DMS153 (cell line): Measurements from ENCODE around the gene SPTLC3.

Source experiments
- DNase-seq: peaks from one replicate; lab custom pipeline; 2025; lab: John Stamatoyannopoulos, UW

Gene SPTLC3

GRCh38 chr20:13099676-13100075 is 90.9 kb downstream of the SPTLC3 start:
- no peak for DNase-seq

DNA sequence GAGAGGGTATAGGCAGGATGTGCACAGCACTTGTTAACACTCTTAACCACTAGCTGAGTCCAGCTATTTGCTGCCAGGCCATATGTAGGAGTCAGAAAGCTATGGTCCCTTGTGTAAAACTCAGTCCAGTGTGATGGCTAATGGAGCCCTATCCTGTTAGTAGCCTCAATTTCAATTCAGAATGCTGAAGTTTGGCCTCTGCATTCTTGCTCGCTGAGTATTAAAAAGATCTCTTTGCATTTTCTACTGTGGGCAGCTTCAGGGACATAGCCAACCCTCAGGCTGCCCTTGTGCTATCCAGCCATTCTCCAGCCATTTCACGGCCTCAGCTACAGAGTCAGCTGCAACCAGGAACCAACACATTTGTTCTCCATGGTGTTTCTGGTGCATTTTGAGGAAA is 92.5 kb downstream of the SPTLC3 start:
- DNase-seq: no peak

- no peak for DNase-seq
Measured at GRCh38 chr20:13101706-13102105, 92.9 kb downstream of the SPTLC3 start.

GRCh38 chr20:13102237-13102636 is 93.5 kb downstream of the SPTLC3 start:
- no peak for DNase-seq

- no peak for DNase-seq
Measured at GRCh38 chr20:13102694-13103093, 93.9 kb downstream of the SPTLC3 start.

DNA sequence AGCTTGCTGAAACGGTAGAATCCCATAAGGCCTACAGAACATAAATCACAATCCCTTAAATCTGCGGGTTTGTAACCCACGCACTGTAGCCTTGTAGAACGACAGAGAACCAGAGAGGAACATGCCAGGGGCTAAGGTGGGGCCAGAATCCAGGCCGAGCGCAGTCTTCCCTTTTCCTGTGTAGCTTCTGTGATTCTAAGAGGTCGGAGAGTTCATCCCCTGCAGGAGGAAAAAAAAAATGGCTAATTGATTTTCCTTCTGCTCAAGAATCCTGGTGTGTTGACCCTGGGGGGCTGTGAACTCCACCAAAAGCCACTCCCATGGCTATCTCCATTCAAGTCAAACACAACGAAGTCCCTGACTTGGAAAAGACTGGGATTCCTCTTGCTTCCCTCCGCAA is 96.3 kb downstream of the SPTLC3 start:
- DNase-seq: no peak

DNA sequence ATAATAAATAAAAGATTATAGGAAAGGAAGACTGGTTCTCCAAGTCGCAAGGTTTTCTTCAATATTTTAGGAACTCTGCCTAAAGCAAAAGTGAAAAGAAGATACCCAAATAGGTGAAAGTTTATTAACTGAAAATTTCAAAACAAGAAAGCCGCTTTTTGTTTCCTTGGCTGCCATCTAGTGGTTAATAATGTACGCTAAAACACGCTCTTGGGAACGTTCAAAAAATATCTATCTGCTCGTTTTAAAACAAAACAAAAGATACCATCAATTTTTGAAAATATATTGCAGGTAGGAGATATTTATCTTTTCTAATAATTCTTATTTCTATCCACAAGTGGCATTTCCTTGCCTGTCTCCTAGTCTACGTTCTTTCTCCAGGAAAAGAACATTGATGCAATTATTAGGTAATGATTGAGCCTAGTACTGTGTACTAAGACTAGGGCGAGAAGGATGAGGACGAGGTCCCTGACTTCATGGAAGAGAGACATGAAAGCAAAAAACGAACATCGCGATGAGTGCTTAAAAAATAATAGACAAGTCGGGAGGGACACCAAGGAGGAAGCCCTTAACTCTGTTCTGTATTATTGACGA is 97.2 kb downstream of the SPTLC3 start:
- no peak for DNase-seq

DNA sequence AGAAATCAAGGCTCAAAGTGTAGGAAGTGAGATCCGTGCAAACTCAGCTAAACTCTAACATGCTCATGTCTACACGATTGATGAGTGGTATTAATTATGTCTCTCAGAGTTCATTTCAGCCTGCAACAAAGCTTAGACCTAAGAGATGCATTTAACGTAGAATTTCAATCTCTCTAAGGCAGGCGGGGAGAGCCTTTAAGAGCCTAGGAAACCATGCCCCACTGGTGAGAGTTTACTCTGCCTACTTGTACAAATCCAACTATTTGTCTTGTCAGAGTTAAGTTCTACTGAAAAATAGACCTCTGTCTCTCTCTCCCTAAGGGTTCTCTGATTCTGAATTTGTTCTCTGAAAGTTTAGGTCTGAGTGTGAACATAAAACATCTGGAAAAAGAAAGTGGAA is 100.9 kb downstream of the SPTLC3 start:
- DNase-seq: no peak

DNA sequence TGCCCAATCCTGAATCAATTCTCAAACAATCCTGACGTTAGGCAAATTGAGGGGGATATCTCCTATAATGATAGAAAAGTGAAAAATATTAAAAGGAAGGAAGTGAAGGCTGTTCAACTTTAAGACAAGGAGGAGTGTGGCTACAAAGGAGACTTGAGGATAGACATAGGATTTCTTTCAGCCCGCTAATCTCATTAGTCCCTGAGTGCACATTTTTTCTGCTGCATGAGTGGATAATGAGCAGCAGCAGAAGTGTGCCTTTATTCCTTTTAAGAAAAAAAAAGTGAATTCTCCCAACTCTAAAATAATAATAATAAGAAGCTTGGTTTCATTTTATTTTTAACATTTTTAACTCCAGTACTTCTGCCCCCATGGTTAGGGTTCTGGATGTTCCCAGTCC is 102.0 kb downstream of the SPTLC3 start:
- no peak for DNase-seq

DNA sequence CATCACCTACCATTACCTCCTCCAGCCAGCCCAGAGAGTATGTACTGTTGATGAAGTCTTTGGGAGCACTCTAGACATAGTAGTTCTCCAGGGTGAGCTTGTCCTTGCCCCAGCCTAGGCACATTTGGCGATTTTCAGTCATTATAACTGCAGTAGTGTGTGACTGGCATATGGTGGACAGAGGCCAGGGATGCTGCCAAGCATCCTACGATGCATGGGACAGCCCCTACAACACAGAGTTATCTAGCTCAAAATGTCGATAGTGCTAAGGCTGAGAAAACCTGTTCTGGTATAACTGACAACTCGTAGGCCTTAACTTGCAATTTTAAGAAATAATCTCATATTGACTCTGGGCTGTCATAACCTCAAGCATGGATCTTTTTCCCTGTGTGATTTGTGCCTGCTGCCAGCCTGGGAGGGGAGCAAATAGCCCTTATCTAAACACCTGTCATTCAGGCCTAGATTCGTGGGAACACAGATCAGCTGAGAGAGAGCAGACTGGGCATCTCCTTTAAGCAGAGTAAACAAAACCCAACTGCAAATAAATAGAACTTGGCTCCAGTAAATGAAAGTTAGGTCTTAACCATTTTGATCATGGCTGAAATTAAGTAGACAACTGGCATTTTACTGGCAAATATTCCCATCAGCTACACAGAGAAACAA is 102.6 kb downstream of the SPTLC3 start:
- DNase-seq: peak; percentile 31

GRCh38 chr20:13113731-13114130 is 105.0 kb downstream of the SPTLC3 start:
- no peak for DNase-seq

GRCh38 chr20:13117200-13117599 is 108.4 kb downstream of the SPTLC3 start:
- no peak for DNase-seq

- no peak for DNase-seq
Measured at GRCh38 chr20:13118676-13119075, 109.9 kb downstream of the SPTLC3 start.

- peak; percentile 26 for DNase-seq
Measured at GRCh38 chr20:13119583-13119982, 110.8 kb downstream of the SPTLC3 start.

DNA sequence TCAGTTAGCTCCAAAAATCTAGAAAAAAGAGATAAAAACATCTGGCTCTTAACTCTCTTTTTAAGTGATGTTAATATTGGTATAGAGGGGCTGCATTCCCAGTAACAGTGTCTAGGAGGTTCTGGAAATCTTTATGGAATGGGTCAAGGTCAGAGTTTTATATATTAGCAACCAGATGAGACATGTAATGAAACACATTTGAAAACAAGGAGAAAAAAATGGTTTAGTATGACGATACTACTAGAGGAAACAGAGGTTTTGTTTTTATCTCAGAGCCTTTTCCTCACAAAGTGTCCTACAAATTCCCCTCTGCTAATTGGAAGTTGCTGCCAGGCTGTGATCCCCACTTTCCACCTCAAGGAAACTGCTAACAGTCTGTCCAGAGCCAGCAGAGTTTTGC is 111.7 kb downstream of the SPTLC3 start:
- no peak for DNase-seq

DNA sequence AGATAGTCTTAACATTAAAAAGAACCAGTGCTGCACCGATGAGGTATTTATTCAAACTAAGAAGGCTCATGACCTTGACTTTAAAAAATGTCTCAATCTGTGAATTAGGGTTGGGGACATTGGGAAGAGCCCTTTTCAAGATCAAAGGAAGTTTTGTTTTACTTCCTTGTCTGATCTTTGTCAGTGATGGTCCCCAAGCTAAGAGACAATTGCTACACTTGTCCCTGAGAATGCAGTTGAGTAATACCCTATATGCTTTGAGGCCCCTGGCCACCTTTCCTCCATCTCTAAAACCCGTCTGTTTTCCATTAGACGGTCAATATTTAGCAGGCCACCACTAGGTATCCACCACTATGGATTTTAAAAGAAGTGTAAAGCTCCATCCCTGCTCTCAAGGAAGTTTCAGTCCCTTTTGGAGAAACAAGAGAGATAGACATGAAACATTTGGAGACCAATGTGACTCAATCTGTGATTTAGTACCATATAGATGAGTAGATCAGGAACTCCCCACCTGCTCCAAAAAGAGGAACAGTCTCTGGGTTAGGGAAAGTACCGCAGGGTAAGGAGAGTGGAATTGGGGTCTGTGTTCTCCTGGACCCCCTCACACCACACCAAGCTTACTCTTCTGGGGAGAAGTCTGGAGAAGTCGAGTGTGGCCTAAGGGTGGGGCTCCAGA is 113.2 kb downstream of the SPTLC3 start:
- DNase-seq: no peak

GRCh38 chr20:13125486-13125885 is 116.7 kb downstream of the SPTLC3 start:
- no peak for DNase-seq

GRCh38 chr20:13128173-13128572 is 119.4 kb downstream of the SPTLC3 start:
- no peak for DNase-seq

DNA sequence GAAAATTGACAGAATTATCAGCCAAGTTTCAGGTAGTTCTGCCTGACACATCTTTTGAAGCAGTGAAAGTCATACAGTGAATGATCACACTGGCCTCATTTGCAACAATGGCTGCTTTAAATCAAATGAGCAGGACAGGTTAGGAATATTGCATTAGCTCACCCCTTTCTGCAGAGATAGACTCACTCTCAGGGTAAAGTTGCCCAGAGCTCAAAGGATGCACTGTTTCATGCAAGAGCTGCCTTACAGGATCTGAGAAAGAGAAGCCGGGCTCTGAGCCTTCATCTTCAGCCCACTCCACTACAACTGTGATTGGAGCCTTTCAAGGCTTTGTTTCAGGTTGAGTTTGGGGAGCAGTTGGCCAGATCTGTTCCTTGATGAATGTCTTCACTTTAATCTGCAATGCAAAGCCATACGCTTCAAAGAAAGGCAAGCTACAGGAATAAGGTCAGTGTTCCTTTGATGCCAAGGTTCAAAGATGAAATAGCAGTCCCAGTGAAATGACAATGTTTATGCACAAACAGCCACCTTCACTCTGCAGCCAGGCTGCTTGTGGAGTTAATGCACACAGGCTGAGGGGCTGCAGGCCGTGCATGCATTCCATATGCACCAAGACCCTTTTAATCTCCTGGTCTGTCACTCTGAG is 121.4 kb downstream of the SPTLC3 start:
- no peak for DNase-seq

DNA sequence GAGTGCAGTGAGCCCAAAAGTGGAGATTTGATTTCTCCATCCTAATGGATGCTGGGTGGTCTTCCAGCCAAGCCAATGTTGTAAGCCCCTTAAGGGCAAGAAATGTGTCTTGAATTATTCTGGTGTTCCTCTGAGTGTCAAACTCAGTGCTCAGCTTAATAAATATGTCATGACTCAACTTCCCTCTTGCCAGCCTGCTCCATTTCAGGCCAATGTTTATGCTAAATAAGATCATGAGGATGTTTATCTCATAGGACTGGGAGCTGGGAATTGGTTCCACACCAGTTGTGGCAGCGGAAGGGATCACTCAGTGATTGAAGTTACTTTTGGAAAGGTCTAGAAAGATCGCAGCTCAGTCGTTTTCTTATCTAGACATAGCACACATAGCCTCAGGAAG is 121.9 kb downstream of the SPTLC3 start:
- no peak for DNase-seq

DNA sequence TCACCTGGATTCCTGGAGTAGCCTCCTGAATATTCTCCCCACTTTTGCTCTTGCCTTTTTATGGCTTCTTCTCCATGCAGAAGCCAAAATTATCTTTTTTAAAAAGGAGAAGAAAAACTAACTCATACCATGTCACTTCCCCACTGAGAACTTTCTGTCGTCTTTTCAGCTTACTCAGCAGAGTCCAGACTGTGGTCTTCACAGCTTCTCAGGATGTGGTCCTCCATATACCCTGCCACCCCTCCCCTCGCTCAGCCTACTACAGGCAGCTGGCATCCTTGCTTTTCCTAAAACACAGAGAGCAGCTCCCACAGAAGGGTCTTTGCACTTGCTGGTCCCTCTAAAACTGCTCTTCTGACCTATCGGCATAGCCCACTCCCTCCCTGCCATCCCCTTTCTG is 122.9 kb downstream of the SPTLC3 start:
- DNase-seq: no peak

DNA sequence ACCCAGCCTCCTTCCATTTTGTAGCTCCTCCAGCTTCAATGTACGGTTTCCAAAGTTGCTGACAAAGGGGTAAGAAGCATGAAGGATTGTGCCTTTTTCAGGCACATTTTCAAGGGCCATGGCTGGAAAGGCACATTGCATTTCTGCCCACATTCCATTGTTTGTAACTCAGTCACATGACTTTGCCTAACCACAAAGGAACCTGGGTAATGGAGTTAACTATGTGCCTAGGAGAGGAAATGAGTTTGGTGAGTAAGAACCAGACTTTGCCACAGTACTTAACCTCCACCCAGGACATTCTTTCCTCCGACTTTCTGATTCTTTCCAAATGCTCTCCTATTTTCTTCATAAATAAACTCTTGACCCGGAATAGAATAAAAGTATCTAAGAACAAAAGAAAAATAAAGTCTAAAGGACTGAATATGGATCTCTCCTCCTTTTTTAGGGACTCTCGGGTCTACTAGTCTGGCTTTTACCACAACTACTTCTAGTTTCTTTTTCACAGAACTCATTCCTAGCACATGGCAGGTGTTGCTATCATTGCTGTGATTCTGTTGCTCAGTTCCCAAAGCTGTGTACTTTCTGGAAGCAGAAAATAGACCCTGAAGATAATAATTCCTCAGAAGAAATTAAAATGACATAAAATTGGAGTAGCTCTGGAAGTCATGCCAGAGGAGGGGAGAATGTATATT is 130.8 kb downstream of the SPTLC3 start:
- DNase-seq: no peak

DNA sequence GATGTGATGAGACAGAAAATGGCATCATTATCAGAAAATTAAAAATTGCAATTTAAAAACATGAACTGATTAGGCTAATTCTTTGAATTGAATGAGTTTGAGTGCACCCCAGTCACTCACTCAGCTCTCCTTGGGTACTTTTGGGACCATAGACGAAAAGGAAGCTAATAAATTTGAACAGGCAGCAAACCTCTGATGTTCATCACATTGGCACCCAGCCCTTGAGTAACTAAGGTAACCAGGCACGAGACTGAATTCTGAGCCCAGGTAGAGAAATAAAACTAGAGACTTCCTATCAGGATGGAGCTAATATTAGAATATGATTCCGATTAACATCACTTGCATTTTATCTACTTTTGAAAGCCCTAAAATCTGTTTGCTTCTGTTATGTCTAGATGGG is 131.4 kb downstream of the SPTLC3 start:
- no peak for DNase-seq
